Fibroblast of lung (primary cell): ENCODE data around the gene ROBO2. TPM values are rescaled to one million over a fixed set of nuclear protein-coding genes. Genes with fewer than 3 reads are reported as not detected.

Source experiments
- DNase-seq, 2 donors: peaks; one replicate each; pipeline versions ENCODE4 v3.0.0 to v3.0.0-alpha.2; 2010; ENCODE audit warnings: low read depth in 2 of 2
- H2AFZ ChIP-seq: 2 replicates; pipeline ENCODE4 v1.5.1; 2012; ENCODE audit warnings: low read length, control low read depth, inconsistent platforms
- H3K27ac ChIP-seq: 2 replicates; pipeline ENCODE4 v1.5.1; 2011; ENCODE audit warnings: low read length, control low read depth; ENCODE audit not compliant: insufficient read depth
- H3K27me3 ChIP-seq: 2 replicates; pipeline ENCODE4 v1.5.1; 2011; ENCODE audit warnings: mild to moderate bottlenecking, low read length; ENCODE audit not compliant: control insufficient read depth, insufficient read depth
- H3K36me3 ChIP-seq: 2 replicates; pipeline ENCODE4 v1.5.1; 2011; ENCODE audit warnings: low read length; ENCODE audit not compliant: control insufficient read depth, insufficient read depth
- H3K4me1 ChIP-seq: 2 replicates; pipeline ENCODE4 v1.5.1; 2011; ENCODE audit warnings: low read length; ENCODE audit not compliant: control insufficient read depth, insufficient read depth; ENCODE audit errors: extremely low read depth
- H3K4me2 ChIP-seq: 2 replicates; pipeline ENCODE4 v1.5.1; 2011; ENCODE audit warnings: low read length, control low read depth; ENCODE audit not compliant: insufficient read depth; ENCODE audit errors: extremely low read depth
- H3K4me3 ChIP-seq, 4 experiments: fragments of 200-600 bp in 1 of 4; sonication (generic) in 1 of 4; replicated peaks in 1 of 4; 2 replicates each; pipeline ENCODE4 v1.5.1; 2011 to 2016; ENCODE audit warnings: low read length in 4 of 4, low read depth in 3 of 4, mild to moderate bottlenecking in 3 of 4, control low read depth in 2 of 4, inconsistent platforms in 1 of 4, mixed read lengths in 1 of 4; ENCODE audit not compliant: insufficient read depth in 1 of 4; ENCODE audit errors: control extremely low read depth in 1 of 4
- H3K79me2 ChIP-seq: 2 replicates; pipeline ENCODE4 v1.5.1; 2012; ENCODE audit warnings: mild to moderate bottlenecking, low read length, inconsistent platforms; ENCODE audit not compliant: control insufficient read depth, insufficient read depth
- H3K9ac ChIP-seq: 2 replicates; pipeline ENCODE4 v1.5.1; 2011; ENCODE audit warnings: mild to moderate bottlenecking, low read length, control low read depth; ENCODE audit not compliant: insufficient read depth
- H3K9me3 ChIP-seq: 2 replicates; pipeline ENCODE4 v1.5.1; 2012; ENCODE audit warnings: low read depth, low read length; ENCODE audit not compliant: control insufficient read depth, insufficient read depth
- H4K20me1 ChIP-seq: 2 replicates; pipeline ENCODE4 v1.5.1; 2011; ENCODE audit warnings: low read length; ENCODE audit not compliant: control insufficient read depth, insufficient read depth; ENCODE audit errors: extremely low read depth
- EZH2 ChIP-seq: IDR thresholded peaks from 2 replicates; pipeline ENCODE4 v1.5.1; 2012; ENCODE audit warnings: low read length, control low read depth, mild to moderate bottlenecking; ENCODE audit errors: missing control alignments
- polyA plus RNA-seq, 2 donors: library from polyadenylated mRNA; depleted of rRNA in 1 of 2; stranded (reverse) in 1 of 2; unstranded in 1 of 2; fragments of >200 nt; gene quantifications; 2 replicates each; pipeline ENCODE4 v1.2.1, GENCODE V29; 2011 to 2012; ENCODE audit warnings: missing spikeins in 1 of 2
- total RNA-seq: library from RNA; depleted of rRNA; stranded (reverse); fragments of >200 nt; gene quantifications from 2 replicates; pipeline ENCODE4 v1.2.1, GENCODE V29; 2014
- TF ChIP-seq, protein P1 (sequence below), 2 donors: IDR thresholded peaks in 1 of 2; conservative IDR thresholded peaks in 1 of 2; 1 replicate in 1 of 2; 2 replicates in 1 of 2; pipeline ENCODE4 v1.5.1; 2011 to 2012; ENCODE audit warnings: low read length in 2 of 2, control low read depth in 1 of 2, inconsistent platforms in 1 of 2, low read depth in 1 of 2, mild to moderate bottlenecking in 1 of 2

ROBO2 gene
- total and polyA plus RNA-seq, 2 donors (not counting 1 experiment from before 2014, with no cell fraction given), result 0.83 to 1.5 TPM

DNA sequence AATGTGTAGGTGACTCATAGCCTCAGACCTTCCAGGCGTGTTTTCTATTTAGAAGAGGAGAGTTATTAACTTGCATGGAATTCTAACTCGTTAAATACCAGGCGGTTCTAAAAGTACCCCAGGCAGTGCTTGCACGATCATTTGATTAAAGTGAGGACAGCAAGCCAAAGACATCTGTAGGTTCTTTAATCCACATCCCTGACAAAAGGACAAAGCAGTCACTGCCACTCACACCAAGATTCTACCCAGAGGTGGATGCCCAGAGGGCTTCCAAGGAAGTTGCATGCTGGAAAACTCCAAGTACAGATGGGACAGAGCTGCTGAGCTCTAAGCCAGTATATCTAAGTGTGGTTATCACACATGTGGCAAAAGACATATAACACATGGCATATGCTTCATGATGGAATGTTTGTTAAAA, 372.1 kb downstream of the ROBO2 start:
- Histone ChIP-seq H3K4me2 (no peak overlapping the region), H3K27me3 (no peaks in the 10 kb centered on the region), H2AFZ (no peak overlapping the region), H3K27ac (no peak overlapping the region), H3K36me3 (no peaks in the 10 kb centered on the region), H3K9me3 (no peaks in the 10 kb centered on the region), H3K79me2 (no peaks in the 10 kb centered on the region), H3K9ac (no peak overlapping the region), H3K4me3 (no peak overlapping the region), H4K20me1 (no peaks in the 10 kb centered on the region), H3K4me1 (no peaks in the 10 kb centered on the region)
- no peak for TF ChIP-seq EZH2
- peak in 1 of 2 donors; percentile 25 for DNase-seq

DNA sequence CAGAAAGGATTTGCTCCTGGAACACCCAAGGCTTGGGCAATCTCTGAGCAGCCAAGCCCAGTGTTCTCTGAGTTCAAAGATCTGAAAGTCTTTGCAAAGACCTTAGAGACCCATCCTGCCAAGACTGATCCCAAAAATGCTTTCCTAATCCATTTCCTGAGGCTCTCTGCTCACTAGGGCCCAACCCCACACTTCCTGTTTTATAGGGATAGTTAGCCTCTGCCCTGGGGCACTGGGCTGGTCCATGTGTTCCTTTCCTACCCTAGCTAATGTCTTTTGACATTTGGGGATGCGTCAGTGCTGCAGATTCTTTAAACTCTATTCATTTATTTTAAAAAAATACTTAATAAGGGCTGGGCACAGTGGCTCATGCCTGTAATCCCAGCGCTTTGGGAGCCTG, 372.7 kb downstream of the ROBO2 start:
- Histone ChIP-seq H4K20me1 (no peaks in the 10 kb centered on the region), H3K79me2 (no peaks in the 10 kb centered on the region), H3K36me3 (no peaks in the 10 kb centered on the region), H3K27ac (no peak overlapping the region), H3K9ac (no peak overlapping the region), H3K4me2 (no peak overlapping the region), H3K27me3 (no peaks in the 10 kb centered on the region), H3K4me3 (no peak overlapping the region), H3K4me1 (no peaks in the 10 kb centered on the region), H3K9me3 (no peaks in the 10 kb centered on the region), H2AFZ (no peak overlapping the region)
- TF ChIP-seq, protein P1, sequence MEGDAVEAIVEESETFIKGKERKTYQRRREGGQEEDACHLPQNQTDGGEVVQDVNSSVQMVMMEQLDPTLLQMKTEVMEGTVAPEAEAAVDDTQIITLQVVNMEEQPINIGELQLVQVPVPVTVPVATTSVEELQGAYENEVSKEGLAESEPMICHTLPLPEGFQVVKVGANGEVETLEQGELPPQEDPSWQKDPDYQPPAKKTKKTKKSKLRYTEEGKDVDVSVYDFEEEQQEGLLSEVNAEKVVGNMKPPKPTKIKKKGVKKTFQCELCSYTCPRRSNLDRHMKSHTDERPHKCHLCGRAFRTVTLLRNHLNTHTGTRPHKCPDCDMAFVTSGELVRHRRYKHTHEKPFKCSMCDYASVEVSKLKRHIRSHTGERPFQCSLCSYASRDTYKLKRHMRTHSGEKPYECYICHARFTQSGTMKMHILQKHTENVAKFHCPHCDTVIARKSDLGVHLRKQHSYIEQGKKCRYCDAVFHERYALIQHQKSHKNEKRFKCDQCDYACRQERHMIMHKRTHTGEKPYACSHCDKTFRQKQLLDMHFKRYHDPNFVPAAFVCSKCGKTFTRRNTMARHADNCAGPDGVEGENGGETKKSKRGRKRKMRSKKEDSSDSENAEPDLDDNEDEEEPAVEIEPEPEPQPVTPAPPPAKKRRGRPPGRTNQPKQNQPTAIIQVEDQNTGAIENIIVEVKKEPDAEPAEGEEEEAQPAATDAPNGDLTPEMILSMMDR (conservative IDR thresholded peaks at IDR 0.05 in 1 of 2, IDR thresholded peaks at IDR 0.05 in 1 of 2; ENCODE audit: low read depth in 1 of 2, low read length in 2 of 2), result no peak
- TF ChIP-seq EZH2, result no peak
- no peak for DNase-seq

DNA sequence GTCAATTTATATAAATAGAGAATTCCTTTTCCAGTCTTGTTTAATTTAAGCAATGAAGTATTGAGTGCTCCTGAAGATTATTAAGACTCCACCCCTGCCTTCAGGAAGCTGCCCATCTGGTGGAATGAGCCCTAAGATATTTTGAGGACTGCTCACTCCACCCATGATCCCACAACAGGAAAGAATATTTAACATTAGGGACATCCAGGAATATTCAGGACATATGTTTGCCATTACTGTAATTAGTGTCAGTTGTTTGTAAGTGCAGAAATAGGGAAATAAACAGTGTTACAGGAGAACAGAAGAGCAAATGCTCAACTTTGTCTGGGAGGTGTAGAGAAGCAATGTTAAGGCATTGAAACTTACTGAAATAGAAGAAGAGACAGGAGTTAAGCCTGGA, 375.0 kb downstream of the ROBO2 start:
- no peak overlapping the region for H3K4me2 ChIP-seq
- TF ChIP-seq, protein P1 (conservative IDR thresholded peaks at IDR 0.05 in 1 of 2, IDR thresholded peaks at IDR 0.05 in 1 of 2; ENCODE audit: low read depth in 1 of 2, low read length in 2 of 2), result no peak
- no peak for TF ChIP-seq EZH2
- H3K9me3 ChIP-seq, result no peaks in the 10 kb centered on the region
- no peak overlapping the region for H2AFZ ChIP-seq
- H3K27ac ChIP-seq, result no peak overlapping the region
- H3K4me1 ChIP-seq, result no peaks in the 10 kb centered on the region
- H3K9ac ChIP-seq, result no peak overlapping the region
- H3K79me2 ChIP-seq, result no peaks in the 10 kb centered on the region
- no peaks in the 10 kb centered on the region for H4K20me1 ChIP-seq
- no peaks in the 10 kb centered on the region for H3K27me3 ChIP-seq
- no peak overlapping the region for H3K4me3 ChIP-seq
- no peak for DNase-seq
- H3K36me3 ChIP-seq, result no peaks in the 10 kb centered on the region
